Peyer's patch (tissue), 4 donors: ENCODE measurements around the gene CACNB2. TPM values are rescaled to one million over a fixed set of nuclear protein-coding genes. Genes with fewer than 3 reads are reported as not detected.

Experiments used
- DNase-seq, 3 donors: peaks; one replicate each; pipeline ENCODE4 v3.0.0-alpha.2; 2017 to 2019
- H3K27ac ChIP-seq, 4 donors: fragments of 200-600 bp; sonication (generic); one replicate each; pipeline ENCODE4 v1.5.1; 2016 to 2019
- H3K27me3 ChIP-seq, 2 donors: fragments of 200-600 bp; sonication (generic); one replicate each; pipeline ENCODE4 v1.5.1; 2019
- H3K36me3 ChIP-seq, 3 donors: fragments of 200-600 bp; sonication (generic); one replicate each; pipeline ENCODE4 v1.5.1; 2016 to 2019
- H3K4me1 ChIP-seq, 4 donors: fragments of 200-600 bp; sonication (generic); one replicate each; pipeline ENCODE4 v1.5.1; 2016 to 2019
- H3K4me3 ChIP-seq, 4 donors: fragments of 200-600 bp; sonication (generic); 1 replicate in 3 of 4; 2 replicates in 1 of 4; pipeline ENCODE4 v1.5.1; 2016 to 2019; ENCODE audit warnings: mild to moderate bottlenecking in 1 of 4
- H3K9me3 ChIP-seq, 4 donors: fragments of 200-600 bp; sonication (generic); one replicate each; pipeline ENCODE4 v1.5.1; 2016 to 2019; ENCODE audit warnings: mild to moderate bottlenecking in 1 of 4
- CTCF ChIP-seq, 6 experiments: fragments of 450-650 bp in 4 of 6; fragments of 200-600 bp in 2 of 6; sonication (generic) in 1 of 6; IDR thresholded peaks; one replicate each; pipeline ENCODE4 v1.5.1; 2017 to 2019; ENCODE audit warnings: antibody characterized with exemption in 6 of 6, mild to moderate bottlenecking in 3 of 6, moderate library complexity in 1 of 6
- POLR2A ChIP-seq, 2 donors: fragments of 450-650 bp; IDR thresholded peaks; one replicate each; pipeline ENCODE4 v1.5.1; 2017; ENCODE audit warnings: antibody characterized with exemption in 2 of 2, mild to moderate bottlenecking in 2 of 2, moderate library complexity in 2 of 2
- total RNA-seq, 4 donors: library from RNA; depleted of rRNA; stranded (reverse); fragments of >200 nt; gene quantifications; one replicate each; pipeline ENCODE4 v1.1.0, GENCODE V29; 2016

The CACNB2 gene
- total RNA-seq, 4 donors from 2014 or later = 35.4 to 80.8 (median 48.2) TPM

- no peak for TF ChIP-seq CTCF (IDR thresholded peaks at IDR 0.05)
- no peak for TF ChIP-seq POLR2A (IDR thresholded peaks at IDR 0.05)
- no peak for DNase-seq
- peaks cover 0 to 21% (median 0%) of the 10 kb centered on the region in 3 donors for H3K36me3 ChIP-seq
Observed at GRCh38 chr10:18545621-18546305, 405.5 kb downstream of the CACNB2 start.

GRCh38 chr10:18549105-18549504 is 408.9 kb downstream of the CACNB2 start:
- no peaks in the 10 kb centered on the region for H3K4me1 ChIP-seq
- no peak overlapping the region for H3K4me3 ChIP-seq
- no peak for DNase-seq
- no peaks in the 10 kb centered on the region for H3K27me3 ChIP-seq
- peaks cover 0 to 19% (median 0%) of the 10 kb centered on the region in 3 donors for H3K36me3 ChIP-seq
- TF ChIP-seq POLR2A (IDR thresholded peaks at IDR 0.05) = no peak
- no peak for TF ChIP-seq CTCF (IDR thresholded peaks at IDR 0.05)
- H3K9me3 ChIP-seq = no peaks in the 10 kb centered on the region
- H3K27ac ChIP-seq = no peak overlapping the region

More at GRCh38 chr10:18545621-18546305, 405.5 kb downstream of the CACNB2 start:
- no peak overlapping the region for H3K27ac ChIP-seq
- H3K9me3 ChIP-seq = no peaks in the 10 kb centered on the region
- H3K4me1 ChIP-seq = no peaks in the 10 kb centered on the region
- no peak overlapping the region for H3K4me3 ChIP-seq
- no peaks in the 10 kb centered on the region for H3K27me3 ChIP-seq

- Histone ChIP-seq H3K4me3 (no peak overlapping the region), H3K9me3 (no peaks in the 10 kb centered on the region), H3K4me1 (no peaks in the 10 kb centered on the region), H3K27me3 (no peaks in the 10 kb centered on the region), H3K36me3 (peaks cover 0 to 16% (median 0%) of the 10 kb centered on the region in 3 donors), H3K27ac (no peak overlapping the region)
- TF ChIP-seq POLR2A (IDR thresholded peaks at IDR 0.05) (no peak), CTCF (IDR thresholded peaks at IDR 0.05) (no peak)
- DNase-seq = no peak
Observed at GRCh38 chr10:18551473-18551872, 411.2 kb downstream of the CACNB2 start.

- no peaks in the 10 kb centered on the region for H3K27me3 ChIP-seq
- no peak overlapping the region for H3K4me3 ChIP-seq
- no peak for DNase-seq
- no peak for TF ChIP-seq CTCF (IDR thresholded peaks at IDR 0.05)
- TF ChIP-seq POLR2A (IDR thresholded peaks at IDR 0.05) = no peak
- H3K27ac ChIP-seq = no peak overlapping the region
- no peaks in the 10 kb centered on the region for H3K4me1 ChIP-seq
- peaks cover 0 to 29% (median 0%) of the 10 kb centered on the region in 3 donors for H3K36me3 ChIP-seq
- peaks cover 0 to 6% (median 0%) of the 10 kb centered on the region in 4 donors for H3K9me3 ChIP-seq
Observed at GRCh38 chr10:18554479-18554878, 414.3 kb downstream of the CACNB2 start.

- TF ChIP-seq CTCF (IDR thresholded peaks at IDR 0.05) (no peak), POLR2A (IDR thresholded peaks at IDR 0.05) (no peak)
- DNase-seq = no peak
- Histone ChIP-seq H3K4me1 (no peaks in the 10 kb centered on the region), H3K36me3 (peaks cover 0 to 29% (median 0%) of the 10 kb centered on the region in 3 donors), H3K9me3 (peaks cover 0 to 8% (median 0%) of the 10 kb centered on the region in 4 donors), H3K27me3 (no peaks in the 10 kb centered on the region), H3K27ac (no peak overlapping the region), H3K4me3 (no peak overlapping the region)
Observed at GRCh38 chr10:18556522-18557147, 416.4 kb downstream of the CACNB2 start.
